Ovary (tissue), 10 donors: ENCODE data around the gene DCAF15. TPM values are rescaled to one million over a fixed set of nuclear protein-coding genes. Genes with fewer than 3 reads are reported as not detected.

ENCODE experiments used
- DNase-seq, 5 donors: peaks; one replicate each; pipeline ENCODE4 v3.0.0-alpha.2; 2019 to 2020
- H3K27ac ChIP-seq, 2 donors: fragments of 200-600 bp; one replicate each; pipeline versions ENCODE4 v1.5.1 to v1.8.0; 2019 to 2022
- H3K27me3 ChIP-seq: fragments of 200-600 bp; one replicate; pipeline ENCODE4 v1.8.0; 2022
- H3K36me3 ChIP-seq: fragments of 200-600 bp; sonication (generic); one replicate; pipeline ENCODE4 v1.5.1; 2019
- H3K4me1 ChIP-seq: one replicate; pipeline ENCODE4 v1.8.1; 2013; ENCODE audit warnings: mild to moderate bottlenecking, moderate library complexity; ENCODE audit not compliant: insufficient read depth
- H3K4me3 ChIP-seq: fragments of 200-600 bp; sonication (generic); one replicate; pipeline ENCODE4 v1.5.1; 2017
- H3K9me3 ChIP-seq, 2 donors: fragments of 200-600 bp in 1 of 2; sonication (generic) in 1 of 2; one replicate each; pipeline versions ENCODE4 v1.5.1 to v1.8.1; 2013 to 2019; ENCODE audit warnings: mild to moderate bottlenecking in 1 of 2, moderate library complexity in 1 of 2
- EP300 ChIP-seq: sonication (generic); formaldehyde crosslinking; IDR thresholded peaks from one replicate; pipeline ENCODE4 v1.6.1; 2017; ENCODE audit warnings: antibody characterized with exemption
- POLR2A ChIP-seq: fragments of 450-650 bp; IDR thresholded peaks from one replicate; pipeline ENCODE4 v1.6.1; 2017; ENCODE audit warnings: antibody characterized with exemption, mild to moderate bottlenecking, moderate library complexity
- WGBS, 3 donors: extraction: QIAGEN DNeasy Blood & Tissue Kit in 1 of 3; methylation state at CpG; one replicate each; pipeline versions ENCODE4 v1.1.5 to v1.1.7; 2013 to 2017; 5-methylcytosine and 5-hydroxymethylcytosine counted together
- intact Hi-C, 4 donors: fragments of 100-400 bp; cut with DNase I; formaldehyde crosslinking; loops; one replicate each; pipeline versions ENCODE4 v1.11.0 to v1.15.1; 2022 to 2023
- long read RNA-seq, 3 donors: library from polyadenylated mRNA in 2 of 3; unstranded in 2 of 3; transcript quantifications; one replicate each; pipeline ENCODE4 v2.0.0 and lab custom pipeline, GENCODE V29; 2021 to 2026
- polyA plus RNA-seq, 2 donors: library from polyadenylated mRNA; stranded (reverse); fragments of 200-250 nt in 1 of 2; fragments of 350-450 nt in 1 of 2; fragmentation: Illumina TruSeq in 1 of 2; extraction: RNeasy Lipid Tissue Mini Kit (QIAGEN cat#74804) in 1 of 2; gene quantifications; one replicate each; pipeline ENCODE4 v1.2.3, GENCODE V29; 2013 to 2014
- total RNA-seq, 7 donors: library from RNA; depleted of rRNA in 2 of 7; stranded (reverse); fragments of >200 nt in 2 of 7; fragmentation: NEBNext Ultra II Directional in 3 of 7; extraction: Animal tissue kit (Norgen Biotek cat#: 25700) in 3 of 7; gene quantifications; one replicate each; pipeline versions ENCODE4 v1.1.0 to v1.2.4, GENCODE V29; 2016 to 2023
- TF ChIP-seq, protein P1 (sequence below), 3 donors: fragments of 450-650 bp in 2 of 3; fragments of 200-600 bp in 1 of 3; IDR thresholded peaks; one replicate each; pipeline versions ENCODE4 v1.5.1 to v1.8.0; 2016 to 2022; ENCODE audit warnings: antibody characterized with exemption in 3 of 3, mild to moderate bottlenecking in 1 of 3
- donor health status: DM: no; HTN: no; CAD: no; lungs with moderate emphysema.
- donor health status: DM: no; HTN: no; CAD: no.
- donor health status: Bipolar disorder and iron deficiency.
- donor health status: DM: yes; HTN: yes; CAD: no.
- donor health status: DM: no; HTN: no; CAD: no.
- donor health status: DM: yes; HTN: yes; CAD: no.

DCAF15 gene, protein sequence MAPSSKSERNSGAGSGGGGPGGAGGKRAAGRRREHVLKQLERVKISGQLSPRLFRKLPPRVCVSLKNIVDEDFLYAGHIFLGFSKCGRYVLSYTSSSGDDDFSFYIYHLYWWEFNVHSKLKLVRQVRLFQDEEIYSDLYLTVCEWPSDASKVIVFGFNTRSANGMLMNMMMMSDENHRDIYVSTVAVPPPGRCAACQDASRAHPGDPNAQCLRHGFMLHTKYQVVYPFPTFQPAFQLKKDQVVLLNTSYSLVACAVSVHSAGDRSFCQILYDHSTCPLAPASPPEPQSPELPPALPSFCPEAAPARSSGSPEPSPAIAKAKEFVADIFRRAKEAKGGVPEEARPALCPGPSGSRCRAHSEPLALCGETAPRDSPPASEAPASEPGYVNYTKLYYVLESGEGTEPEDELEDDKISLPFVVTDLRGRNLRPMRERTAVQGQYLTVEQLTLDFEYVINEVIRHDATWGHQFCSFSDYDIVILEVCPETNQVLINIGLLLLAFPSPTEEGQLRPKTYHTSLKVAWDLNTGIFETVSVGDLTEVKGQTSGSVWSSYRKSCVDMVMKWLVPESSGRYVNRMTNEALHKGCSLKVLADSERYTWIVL
- total RNA-seq = 10 to 100 TPM; 11.1 to 28.0 (median 23.4) TPM
- polyA plus RNA-seq = 10 to 100 TPM in 1 of 2 donors, 1 to 10 TPM in 1; 5.0 to 29.1 TPM
- long read RNA-seq, donor 1, partial matches to known transcripts = 6 of 11 reads
- long read RNA-seq, donor 1, other reads (novel, unspliced or antisense) = 4 of 11 reads
- long read RNA-seq, donor 2, transcript DCAF15-201 (13 exons, 2,278 nt) = major isoform, 6 of 12 reads
- long read RNA-seq, donor 2, partial matches to known transcripts = 6 of 12 reads
- long read RNA-seq, donor 2, other reads (novel, unspliced or antisense) = 0 of 12 reads
- long read RNA-seq, donor 3, transcript DCAF15-201 (13 exons, 2,278 nt) = major isoform, 14 of 31 reads
- long read RNA-seq, donor 3, partial matches to known transcripts = 9 of 31 reads
- long read RNA-seq, donor 3, other reads (novel, unspliced or antisense) = 8 of 31 reads

DNA sequence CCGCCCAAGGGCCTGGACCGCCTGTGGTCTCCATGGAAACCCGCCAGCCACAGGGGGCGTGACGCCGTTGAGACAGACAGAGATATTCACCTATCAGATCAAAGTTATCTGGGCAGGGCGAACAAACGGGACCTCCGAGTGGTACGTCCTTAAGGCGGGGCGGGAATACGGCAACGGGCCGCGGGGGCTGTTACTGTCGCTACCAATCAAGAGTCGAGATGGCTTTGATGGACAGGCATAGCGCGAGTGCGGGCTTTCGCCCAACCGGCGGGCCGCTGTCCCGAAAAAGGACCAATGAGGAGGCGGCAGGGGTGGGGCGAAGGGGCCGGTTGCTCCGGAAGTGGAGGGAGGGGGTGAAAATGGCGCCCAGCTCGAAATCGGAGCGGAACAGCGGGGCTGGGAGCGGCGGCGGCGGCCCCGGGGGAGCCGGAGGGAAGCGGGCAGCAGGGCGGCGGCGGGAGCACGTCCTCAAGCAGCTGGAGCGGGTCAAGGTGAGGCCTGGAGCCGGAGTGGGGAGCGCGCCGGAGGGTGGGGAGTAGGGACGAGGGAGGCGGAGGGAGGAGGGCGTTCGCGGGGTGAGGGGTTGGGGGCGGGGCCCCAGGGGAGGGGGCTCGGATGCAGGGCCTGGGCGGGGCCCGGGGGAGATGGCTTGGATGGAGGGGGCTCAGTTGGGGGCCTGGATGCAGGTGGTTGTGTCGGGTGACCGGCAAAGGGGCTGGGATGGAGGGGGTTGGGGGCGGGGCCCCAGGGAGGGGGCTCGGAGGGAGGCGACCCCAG is at the start of gene DCAF15:
TSS of gene DCAF15 (plus strand) at position 356 of the 777 bp plus-strand sequence. CDS start at position 360, 4 bp downstream.
- Histone ChIP-seq H3K27ac (no peak within 1 kb of the TSS), H3K9me3 (no peaks in the 10 kb centered on the region), H3K4me1 (peaks cover 4% of the 10 kb centered on the region), H3K36me3 (no peaks in the 10 kb centered on the region), H3K27me3 (no peaks in the 10 kb centered on the region), H3K4me3 (peak within 1 kb of the TSS; percentile 90)
- intact Hi-C loops = loop anchor here in 2 of 4 donors (5.0 kb wide), 2 partner anchors 55 to 955 kb away; partner anchors contain the start of genes NFIX (in 1 of the 2) and RFX1 (in 1 of the 2)
- WGBS, 3 donors = 1% methylated on average over 56 to 60 of the region's 65 CpGs
- peak; percentile 99 for DNase-seq
- TF ChIP-seq POLR2A (peak; percentile 37), EP300 (no peak)

DNA sequence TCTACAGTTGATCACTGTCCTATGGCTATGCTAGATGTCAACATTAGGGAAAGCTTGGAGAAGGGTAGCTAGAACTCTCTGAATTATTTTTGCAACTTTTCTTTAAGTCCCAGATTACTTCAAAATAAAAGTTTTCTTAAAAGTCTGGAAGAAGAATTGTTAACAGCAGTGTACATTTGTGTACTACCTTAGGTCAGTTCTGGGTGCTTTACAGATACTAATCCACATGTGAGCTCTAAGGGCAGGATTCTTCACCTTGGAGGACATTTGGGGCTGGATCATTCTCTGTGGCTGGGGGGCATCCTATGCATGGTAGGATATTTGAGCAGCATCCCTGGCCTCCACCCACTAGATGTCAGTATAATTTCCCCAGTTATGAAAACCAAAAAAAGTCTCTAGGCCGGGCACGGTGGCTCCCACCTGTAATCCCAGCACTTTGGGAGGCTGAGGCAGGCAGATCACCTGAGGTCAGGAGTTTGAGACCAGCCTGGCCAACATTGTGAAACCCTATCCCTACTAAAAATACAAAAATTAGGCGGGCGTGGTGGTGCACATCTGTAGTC is 49.2 kb upstream of the DCAF15 start:
- Histone ChIP-seq H3K36me3 (no peaks in the 10 kb centered on the region), H3K9me3 (no peaks in the 10 kb centered on the region), H3K27me3 (no peaks in the 10 kb centered on the region), H3K4me3 (no peak overlapping the region), H3K27ac (no peak overlapping the region), H3K4me1 (peaks cover 6% of the 10 kb centered on the region)
- intact Hi-C loops = no loop called here
- no peak for DNase-seq
- WGBS, 3 donors = 71 to 80% (median 72%) methylated on average over 4 of the region's 4 CpGs
- TF ChIP-seq, protein P1, sequence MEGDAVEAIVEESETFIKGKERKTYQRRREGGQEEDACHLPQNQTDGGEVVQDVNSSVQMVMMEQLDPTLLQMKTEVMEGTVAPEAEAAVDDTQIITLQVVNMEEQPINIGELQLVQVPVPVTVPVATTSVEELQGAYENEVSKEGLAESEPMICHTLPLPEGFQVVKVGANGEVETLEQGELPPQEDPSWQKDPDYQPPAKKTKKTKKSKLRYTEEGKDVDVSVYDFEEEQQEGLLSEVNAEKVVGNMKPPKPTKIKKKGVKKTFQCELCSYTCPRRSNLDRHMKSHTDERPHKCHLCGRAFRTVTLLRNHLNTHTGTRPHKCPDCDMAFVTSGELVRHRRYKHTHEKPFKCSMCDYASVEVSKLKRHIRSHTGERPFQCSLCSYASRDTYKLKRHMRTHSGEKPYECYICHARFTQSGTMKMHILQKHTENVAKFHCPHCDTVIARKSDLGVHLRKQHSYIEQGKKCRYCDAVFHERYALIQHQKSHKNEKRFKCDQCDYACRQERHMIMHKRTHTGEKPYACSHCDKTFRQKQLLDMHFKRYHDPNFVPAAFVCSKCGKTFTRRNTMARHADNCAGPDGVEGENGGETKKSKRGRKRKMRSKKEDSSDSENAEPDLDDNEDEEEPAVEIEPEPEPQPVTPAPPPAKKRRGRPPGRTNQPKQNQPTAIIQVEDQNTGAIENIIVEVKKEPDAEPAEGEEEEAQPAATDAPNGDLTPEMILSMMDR (IDR thresholded peaks at IDR 0.05) = no peak
- no peak for TF ChIP-seq EP300
- TF ChIP-seq POLR2A = no peak

DNA sequence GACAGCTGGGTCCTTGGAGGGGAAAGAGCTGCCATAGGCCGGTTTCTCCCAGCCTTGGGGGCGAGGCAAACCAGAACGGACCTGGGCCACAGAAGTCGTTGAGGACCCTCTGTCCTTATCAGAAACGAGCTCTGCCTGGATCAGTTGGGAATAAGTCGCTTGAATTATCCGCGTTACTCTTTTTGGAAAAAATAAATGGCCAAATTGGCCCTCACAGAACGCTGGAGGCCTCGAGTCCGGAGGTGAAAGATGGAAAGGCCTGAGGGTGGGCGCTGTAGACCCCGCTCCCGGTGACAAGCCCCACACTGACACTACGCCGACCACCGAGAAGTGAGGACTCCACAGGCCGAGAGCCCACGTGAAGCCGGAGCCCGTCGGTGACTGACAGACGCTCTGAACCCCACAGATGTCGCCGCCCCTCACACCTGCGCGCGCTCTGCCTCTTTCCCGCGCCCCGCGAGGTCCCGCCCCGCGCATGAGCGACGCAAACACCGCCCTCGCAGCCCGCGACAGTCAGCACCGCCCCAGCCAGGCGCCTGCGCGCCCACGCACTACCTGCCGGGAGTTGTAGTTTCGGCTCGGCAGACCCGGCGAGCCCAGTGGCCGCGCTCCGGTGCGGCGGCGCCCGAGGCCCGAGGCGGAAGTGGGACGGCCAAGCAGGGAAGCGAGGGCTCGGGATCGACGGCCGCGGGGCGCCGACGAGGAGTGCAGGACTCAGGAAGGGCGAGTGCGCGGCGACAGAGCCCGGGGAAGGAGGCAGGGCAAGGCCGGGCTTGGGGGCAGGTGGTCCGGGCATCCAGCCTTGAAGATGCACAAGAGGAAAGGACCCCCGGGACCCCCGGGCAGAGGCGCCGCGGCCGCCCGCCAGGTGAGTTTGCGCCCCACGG is 46.4 kb upstream of the DCAF15 start, which contains the start of the genes BRME1 and CC2D1A:
TSS of gene BRME1 (minus strand) at position 484 of the 887 bp plus-strand sequence. CDS start 1,225 bp downstream, outside the sequence.
TSS of gene CC2D1A (plus strand) at position 568 of the 887 bp plus-strand sequence. CDS start at position 809, 241 bp downstream.
- no peaks in the 10 kb centered on the region for H3K9me3 ChIP-seq
- peak within 1 kb of the TSS; percentile 80 for H3K4me3 ChIP-seq
- H3K27me3 ChIP-seq = no peaks in the 10 kb centered on the region
- 4 to 7% (median 7%) methylated on average over 73 to 86 of the region's 86 CpGs for WGBS, 3 donors
- H3K27ac ChIP-seq = peak within 1 kb of the TSS; percentile 39 to 67
- no peaks in the 10 kb centered on the region for H3K36me3 ChIP-seq
- DNase-seq = peak; percentile 88 to 93 (median 91)
- intact Hi-C loops = no loop called here
- H3K4me1 ChIP-seq = peaks cover 6% of the 10 kb centered on the region
- TF ChIP-seq, protein P1 (IDR thresholded peaks at IDR 0.05) = peak in 1 of 3 donors; percentile 20
- TF ChIP-seq EP300 = no peak
- TF ChIP-seq POLR2A = peak; percentile 43
